Measurements from ENCODE around the gene DROSHA. TPM values are rescaled to one million over a fixed set of nuclear protein-coding genes. Genes with fewer than 3 reads are reported as not detected.
A peak's percentile ranks its signal among the peaks of the same experiment; 100 is the strongest.

The DROSHA gene
- polyA plus RNA-seq, 3 donors, result 77.5 to 95.0 (median 85.5) TPM

DNA sequence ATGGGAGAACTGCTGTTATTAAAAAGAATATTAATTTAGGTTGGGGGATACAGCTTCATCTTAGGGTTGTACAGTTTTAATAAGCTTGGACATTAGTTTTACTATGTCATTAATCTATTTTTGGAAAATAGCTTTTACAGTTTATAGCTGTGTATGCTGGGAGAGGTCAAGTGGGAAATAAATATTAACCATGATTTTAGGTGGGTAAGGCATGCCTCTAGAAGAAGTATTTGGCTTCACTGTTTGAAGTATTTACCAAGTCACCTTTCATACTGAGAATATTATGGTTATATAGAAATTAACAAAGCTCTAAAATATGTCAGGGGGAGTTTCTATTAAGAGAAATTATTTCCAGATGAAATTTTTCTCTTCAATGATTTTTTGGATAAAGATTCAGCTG, 5.5 kb upstream of the DROSHA start:
- no peak for DNase-seq

DNA sequence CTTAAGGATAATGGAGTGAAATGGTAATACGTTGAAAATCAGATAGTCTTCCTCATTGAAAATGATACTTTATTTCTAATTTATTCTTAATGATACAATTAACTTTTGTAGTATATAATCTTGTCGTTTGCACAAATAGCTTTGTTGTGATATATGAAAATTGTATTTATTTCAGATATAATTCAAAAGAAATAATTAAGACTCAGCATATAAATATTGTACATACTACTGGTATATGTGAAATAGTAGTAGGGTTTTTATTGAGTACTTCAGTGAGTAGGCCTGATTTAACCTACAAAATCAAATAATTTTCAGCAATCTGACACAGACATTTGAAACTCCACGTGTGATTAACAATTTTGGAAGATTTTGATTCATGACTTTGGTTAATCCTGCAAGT, 5.0 kb upstream of the DROSHA start:
- no peak for DNase-seq

DNA sequence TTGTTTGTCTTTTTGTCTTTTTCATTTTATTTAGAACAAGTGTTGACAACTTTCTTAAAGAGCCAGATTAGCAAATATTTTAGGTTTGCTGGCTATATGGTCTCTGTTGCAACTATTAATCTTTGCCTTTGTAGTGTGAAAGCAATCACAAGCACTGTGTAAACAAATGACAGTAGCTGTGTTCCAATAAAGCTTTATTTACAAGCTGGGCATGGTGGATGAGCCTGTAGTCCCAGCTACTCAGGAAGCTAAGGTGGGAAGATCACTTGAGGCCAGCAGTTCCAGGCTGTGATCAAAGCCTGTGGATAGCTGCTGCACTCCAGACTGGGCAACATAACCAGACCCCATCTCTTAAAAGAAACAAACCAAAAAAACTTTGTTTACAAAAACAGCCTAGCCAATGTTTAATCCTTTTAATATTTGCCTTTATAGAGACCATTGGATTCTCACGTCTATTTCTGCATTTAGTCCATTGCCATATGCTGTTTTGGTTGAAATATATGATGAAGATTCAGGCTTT, 2.7 kb upstream of the DROSHA start:
- DNase-seq, result no peak

DNA sequence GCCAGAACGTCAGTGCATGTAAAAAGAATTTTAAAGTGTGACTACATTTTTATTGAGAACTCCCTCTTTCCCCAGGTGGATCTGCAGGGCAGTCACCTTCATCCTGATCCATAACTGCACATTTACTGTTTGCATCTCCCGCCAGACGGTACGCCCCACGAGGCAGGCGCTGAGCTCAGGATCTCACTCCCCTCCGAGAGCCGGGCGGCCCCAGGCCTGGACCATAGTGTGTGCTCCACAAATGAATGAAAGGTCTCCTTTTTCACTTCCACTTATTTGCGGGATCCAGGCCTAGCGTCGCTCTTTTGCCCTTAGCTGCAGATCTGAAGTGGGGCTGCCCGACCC, 378 bp downstream of the DROSHA start:
- DNase-seq, result no peak

DNA sequence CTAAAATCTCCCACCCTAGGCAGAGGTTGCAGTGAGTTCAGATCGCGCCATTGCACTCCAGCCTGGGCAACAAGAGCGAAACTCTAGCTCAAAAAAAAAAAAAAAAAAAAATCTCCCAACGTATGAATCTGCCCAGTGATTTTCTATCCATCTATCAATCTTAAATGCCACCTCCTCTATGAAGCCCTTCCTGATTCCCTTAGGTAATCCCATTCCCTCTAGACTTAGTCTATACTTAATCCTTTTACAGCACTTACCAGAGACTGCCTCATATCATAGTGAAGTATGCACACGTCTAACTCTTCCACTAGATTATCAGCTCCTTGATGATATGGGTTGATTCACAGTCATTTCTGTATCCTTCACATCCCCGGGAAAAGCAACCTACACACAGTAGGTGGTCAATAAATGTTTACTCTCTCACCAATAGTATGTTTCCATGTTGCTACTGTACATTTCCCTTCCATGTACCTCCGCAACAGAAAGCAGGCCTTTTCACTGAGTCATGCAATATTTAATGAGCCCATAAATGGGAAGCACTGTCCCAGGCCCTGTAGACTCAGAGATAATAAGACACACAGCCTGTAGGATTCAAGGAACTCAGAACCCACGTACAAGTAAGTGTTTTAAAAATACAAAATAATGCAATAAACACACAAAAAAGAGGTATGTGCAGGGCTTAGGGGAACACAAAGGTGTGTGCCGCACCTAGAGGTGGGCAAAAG, 1.2 kb downstream of the DROSHA start:
- no peak for DNase-seq

DNA sequence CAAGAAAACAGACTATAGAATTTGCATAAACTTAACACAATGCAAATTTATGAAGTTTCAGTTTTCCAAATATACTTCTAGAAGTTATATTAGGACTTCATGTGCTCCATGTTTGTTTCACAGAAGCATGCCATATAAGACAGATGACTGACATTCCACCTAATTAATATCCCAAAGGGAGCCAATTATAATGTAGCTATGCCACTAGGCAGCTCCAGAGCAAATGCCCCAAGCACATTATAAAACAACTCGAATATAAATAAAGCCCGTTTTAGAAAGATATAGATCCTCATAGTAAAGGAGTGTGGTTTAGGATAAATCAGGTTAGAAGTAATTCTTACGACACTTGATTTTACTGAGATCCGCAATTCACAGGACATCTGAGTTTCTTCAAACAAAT, 8.9 kb downstream of the DROSHA start:
- no peak for DNase-seq

DNA sequence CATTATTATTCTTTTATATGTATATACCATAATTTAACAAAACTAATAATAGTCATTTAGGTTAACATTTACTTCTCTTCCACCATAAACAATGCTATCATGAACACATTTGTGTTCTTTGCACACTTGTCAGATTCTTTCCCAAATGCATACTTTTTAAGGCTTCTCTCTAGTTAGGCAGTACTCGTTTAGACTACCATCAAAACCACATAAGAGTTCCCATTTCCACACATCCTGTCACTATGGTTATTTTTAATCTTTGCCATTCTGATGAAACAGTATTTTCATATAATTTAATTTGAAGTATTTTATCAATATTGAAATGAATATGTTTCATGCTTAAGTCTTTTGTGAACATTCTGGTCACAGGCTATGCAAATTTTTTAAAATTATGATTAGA, 15.1 kb downstream of the DROSHA start:
- no peak for DNase-seq

DNA sequence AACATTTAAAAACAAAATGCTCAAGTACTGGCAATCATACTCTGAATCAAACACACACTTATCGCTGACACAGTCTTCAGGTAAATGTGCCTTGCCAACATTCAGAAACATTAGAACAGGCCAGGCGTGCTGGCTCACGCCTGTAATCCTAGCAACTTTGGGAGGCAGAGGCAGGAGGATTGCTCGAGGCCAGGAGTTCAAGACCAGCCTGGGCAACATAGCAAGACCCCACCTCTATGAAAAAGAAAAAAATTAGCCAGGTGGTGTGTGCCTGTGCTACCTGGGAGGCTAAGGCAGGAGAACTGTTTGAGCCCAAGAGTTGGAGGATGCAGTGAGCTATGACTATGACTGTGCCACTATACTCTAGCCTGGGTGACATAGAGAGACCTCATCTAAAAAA, 20.6 kb downstream of the DROSHA start:
- no peak for DNase-seq

DNA sequence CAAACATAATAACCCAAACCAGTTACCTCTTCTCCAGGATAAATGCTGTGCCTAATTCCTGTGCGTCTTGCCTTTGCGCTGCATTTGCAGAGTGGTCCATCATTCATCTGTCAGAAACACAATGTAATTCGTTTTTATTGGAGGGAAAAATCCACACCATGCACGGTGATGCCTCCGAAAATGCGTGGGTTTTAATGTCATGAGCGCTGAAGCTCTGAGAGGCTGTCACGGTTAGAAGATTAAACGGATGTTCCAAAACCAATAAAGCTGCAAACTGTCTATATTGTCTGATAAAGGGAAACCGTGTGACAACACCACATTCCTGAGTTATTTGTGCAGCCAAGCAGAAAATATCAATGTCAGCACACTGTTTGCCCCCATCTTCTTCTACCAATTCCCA, 27.4 kb downstream of the DROSHA start:
- no peak for DNase-seq

DNA sequence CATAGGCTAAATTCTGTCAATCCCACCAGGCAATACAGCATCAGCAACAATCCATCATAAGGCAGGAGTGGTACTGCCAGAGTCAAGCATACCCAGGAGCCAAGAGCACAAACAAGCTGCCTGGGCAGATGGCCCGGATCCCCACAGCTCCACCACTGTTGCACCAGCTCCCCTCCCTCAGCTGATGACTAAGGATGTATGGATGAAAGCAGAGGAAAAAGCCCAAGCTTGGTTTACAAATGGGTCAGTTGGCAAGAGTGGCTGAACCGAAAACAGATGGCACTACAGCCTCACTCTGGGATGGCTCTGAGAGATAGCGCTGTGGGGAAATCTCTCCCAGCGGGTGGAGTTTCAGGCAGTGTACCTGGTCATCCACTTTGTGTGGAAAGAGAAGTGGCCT, 29.4 kb downstream of the DROSHA start:
- no peak for DNase-seq

DNA sequence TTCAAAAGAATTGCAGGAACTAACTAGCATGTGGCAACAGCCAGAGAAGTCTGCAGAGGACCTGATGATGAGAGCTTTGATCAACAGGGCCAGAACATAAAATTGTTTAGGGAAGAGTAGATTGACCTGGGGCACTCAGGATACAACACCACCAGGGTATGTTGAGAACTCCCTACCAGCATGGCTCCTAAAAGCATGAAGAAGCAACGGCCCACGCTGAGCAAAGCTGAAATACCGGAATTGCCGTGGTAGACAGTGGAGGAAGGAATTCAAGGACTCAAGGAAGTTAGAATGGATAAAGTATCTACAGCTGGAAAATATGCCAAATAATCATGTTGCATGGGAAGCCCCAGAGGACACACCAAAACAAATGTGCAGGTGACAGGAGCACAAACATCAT, 31.6 kb downstream of the DROSHA start:
- DNase-seq, result no peak

DNA sequence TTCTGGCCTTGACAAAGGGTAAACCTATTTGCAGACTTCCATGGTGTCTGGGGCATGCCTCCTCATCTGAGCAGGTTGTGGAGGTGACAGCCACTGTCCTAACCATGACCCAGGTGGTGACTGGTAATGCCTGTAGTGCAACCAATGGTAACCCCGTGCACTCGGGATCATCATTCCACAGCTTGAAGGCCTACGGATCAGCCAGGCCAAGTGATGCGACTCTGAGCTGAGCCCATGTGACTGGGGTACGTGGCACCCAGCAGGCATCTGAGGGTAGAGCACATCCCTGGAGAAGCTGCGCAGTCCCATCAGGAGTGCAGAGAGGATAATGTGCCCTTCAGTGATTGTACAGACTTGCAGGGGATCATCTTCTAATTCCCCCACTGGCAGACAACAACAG, 35.0 kb downstream of the DROSHA start:
- no peak for DNase-seq

DNA sequence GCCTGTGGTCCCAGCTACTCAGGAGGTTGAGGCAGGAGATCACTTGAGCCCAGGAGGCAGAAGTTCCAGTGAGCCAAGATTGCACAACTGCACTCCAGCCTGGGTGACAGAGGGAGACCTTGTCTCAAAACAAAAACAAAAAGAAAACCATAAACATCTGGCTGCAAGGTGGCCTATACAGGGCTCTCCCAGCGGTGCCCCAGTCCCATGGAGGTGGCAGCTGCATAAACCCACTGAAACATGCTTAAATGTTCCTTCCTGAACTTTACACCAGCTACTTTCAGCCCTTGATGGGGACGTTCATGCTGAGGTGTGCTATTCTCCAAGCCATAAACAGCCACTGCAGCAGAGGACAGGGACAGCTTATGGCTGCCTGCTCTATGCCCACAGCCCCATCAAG, 35.6 kb downstream of the DROSHA start:
- DNase-seq, result no peak

DNA sequence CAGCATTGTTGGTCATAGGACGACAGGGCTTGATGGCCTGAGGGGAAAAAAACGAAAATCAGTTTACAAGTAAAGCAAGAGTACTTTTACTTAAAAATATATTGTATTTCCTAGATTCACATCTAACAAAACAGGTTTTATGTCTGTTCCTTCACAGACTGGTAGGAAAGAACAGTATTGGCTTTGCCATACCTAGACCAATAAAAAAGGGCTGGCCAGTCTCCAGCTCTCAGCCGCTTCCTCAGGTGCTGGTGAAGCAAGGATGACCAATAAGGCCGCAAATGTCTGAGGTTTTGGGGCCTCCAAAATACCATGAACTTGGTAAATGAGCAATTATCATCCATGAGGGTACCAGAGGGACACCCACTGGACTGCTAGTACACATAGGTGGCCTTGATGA, 36.6 kb downstream of the DROSHA start:
- no peak for DNase-seq

DNA sequence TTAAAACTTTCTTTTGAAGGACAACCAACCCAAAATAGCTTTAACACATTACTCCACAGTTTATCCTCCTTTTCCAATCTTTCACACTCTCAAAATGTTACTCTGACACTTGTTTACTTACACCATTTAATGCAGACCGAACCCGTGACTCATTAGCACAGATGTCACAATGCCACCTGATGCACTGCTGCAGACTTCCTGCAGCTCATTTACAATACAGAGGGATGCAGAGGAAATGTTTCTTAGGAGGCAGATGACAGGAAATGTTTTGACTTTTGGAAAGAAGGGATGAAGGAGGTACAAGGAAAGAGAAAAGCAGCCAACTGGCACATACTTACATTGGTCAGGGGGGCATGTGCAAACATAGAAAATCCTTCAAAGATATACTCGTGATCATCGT, 39.0 kb downstream of the DROSHA start:
- no peak for DNase-seq

DNA sequence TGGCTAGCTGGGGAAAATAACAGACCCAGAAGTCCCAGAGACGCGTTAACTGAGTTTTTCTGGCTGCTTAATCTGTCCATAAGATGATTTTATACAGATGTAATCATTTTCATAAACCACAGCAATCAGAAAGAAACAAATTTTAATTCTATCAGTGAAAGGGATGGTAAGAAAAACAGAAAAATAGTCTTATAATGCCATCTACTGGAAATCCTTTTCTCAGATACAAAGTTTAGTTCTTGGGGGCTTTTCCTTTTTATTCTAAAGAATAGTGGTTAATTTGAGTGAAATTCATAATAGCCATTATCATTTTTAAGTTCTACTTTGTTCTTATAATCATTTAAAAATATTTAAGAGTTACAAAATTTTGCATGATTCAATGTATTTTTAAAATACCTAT, 44.4 kb downstream of the DROSHA start:
- no peak for DNase-seq

DNA sequence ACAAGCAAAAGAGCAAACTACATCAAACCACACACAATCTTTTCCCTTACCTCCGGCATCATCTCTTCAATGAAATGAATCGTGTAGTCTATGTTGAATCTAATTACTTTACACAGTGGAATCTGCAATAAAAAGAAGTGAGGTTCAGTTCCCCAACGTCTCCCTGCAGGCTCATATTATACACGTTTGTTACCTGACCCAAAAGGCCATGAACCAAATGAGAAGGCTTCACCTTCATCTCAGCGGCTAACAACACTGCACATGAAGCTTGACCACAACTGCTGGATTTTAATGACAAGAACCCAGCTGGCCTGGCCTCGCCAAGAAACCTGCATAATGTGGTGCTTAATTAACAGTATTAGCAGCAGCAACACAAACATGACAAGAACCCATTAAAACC, 45.5 kb downstream of the DROSHA start:
- no peak for DNase-seq

DNA sequence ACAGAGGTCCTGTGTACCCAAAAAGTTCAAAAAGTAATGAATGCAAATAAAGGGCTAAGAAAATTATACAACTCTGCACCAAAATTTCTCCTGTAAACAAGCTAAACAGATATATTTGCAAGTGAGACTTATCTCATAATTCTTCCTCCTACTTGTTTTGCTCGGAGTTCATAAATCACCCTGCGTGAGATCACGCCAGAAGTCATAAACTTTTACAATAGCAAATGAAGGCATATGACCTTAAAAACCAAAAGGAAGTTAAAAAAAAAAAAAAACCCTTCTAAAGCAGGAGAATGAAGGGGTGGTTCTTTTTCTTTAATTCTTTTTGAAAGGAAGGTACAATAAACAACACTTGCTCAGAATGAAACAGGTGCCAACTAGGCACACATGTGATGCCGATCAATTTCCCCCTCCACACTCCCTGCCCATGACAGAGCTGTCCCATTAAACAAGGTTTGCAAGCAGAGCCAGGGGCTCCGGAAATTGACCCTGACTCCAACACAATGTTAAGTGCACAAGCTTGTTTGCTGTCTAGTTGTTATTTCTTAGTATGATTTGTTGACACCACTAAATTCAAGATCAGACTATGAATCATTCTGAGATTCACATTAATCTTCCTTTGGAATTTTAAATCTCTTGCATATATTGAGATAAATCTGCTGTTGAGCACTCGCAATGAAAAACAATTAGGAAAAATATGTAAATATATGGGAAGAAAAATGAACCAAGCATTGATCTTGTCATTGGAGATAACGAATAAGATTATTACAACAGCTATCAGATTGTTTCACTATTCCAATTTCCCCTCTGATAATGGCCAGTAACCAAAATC, 46.3 kb downstream of the DROSHA start:
- peak; percentile 46 for DNase-seq

DNA sequence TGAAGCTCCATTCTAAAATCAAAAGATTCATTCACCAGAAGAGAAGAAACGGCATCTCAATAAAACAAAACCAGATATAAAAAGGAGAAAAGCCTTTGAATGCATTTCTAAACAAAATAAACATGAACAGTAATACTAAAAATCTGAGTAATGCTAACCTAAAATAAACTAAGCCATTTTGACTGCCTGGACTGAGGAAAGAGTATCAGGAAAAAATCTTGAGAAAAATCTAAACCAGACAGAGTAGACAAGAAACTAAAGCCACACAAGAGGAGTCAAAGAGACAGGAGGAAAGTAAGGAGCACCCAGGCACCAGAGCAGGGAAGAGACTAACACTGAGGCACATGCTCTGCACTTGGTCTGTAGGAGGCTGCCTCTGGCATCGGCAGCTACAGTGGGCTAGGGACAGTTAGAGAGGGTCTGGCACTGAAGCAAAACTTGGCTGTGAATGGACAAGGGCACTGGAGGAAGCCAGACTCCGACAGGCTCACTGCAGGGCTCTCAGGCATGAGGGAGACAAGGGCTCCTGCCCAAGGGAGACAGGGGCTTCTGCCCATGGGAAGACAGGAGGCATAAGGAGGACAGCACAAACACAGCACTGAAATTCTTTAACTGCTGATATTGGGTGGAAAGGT, 50.2 kb downstream of the DROSHA start:
- no peak for DNase-seq

DNA sequence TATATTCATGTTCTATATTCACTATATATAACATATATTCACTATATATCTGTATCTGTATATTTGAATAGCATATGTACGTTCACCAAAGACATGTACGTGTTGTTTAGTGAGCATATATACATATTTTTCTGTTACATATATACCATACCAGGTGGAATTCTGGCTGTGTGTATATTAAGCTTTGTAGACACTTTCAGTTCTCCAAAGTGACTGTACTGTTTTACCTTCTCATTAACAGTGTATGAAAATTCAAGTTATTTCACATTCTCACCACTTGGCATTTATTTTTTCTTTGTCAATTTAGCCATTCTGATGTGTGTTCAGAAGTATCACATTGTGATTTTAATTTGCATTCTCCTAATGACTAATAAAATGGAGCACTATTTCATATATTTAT, 52.2 kb downstream of the DROSHA start:
- DNase-seq, result no peak

DNA sequence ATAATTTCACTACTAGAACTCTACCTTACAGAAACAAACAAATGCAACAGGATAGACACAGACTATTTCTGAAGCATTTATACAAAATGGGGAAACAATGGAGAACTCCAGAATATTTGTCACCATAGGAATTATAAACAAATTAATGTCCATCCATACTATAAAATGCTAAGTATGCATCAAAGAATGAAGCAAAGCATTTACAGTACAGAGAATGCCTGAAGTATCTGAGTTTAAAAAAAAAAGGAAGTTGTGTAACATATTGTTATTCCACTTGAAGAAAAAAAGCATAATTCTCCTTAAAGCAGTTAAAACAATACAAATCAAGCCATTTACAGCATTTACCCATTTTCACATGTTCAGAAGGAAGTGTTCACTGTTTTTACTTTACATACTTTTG, 53.0 kb downstream of the DROSHA start:
- no peak for DNase-seq

DNA sequence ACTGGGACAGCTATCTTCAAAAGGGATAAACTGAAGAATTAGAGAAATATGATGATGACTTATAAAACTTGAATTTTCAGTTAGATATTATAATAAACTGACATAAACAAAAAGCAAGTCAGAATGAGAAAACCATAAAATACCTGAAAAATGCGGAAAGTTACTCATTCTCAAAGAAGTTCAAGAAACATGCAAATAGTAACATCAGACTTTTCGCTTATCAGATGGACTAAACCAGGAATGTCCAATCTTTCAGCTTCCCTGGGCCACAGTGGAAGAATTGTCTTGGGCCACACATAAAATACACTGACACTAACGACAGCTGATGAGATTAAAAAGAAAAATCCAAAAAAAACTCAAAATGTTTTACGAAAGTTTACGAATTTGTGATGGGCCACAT, 53.9 kb downstream of the DROSHA start:
- DNase-seq, result no peak

DNA sequence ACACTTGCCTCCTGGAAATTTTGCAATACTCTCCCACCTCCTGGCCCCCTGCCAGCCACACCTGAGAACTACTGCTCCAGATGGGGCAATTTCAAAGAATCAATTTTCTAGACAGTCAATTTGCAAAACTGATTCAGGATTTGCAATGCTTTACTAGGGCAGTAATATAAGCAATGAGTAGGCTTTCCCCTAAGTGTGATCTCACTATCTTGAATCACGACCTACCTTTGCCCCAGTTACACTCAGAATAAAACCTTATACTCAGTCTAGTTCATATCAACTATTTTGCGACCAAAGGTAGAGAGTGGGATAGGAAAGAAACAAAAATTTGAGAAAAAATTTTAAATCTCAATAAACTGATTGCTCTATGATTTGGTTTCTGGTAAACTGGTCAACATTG, 54.4 kb downstream of the DROSHA start:
- no peak for DNase-seq
